ENCODE measurements around the gene MCC. TPM values are rescaled to one million over a fixed set of nuclear protein-coding genes. Genes with fewer than 3 reads are reported as not detected.

The MCC gene
- total and polyA plus RNA-seq, 4 donors = 1.6 to 38.6 (median 11.2) TPM

DNA sequence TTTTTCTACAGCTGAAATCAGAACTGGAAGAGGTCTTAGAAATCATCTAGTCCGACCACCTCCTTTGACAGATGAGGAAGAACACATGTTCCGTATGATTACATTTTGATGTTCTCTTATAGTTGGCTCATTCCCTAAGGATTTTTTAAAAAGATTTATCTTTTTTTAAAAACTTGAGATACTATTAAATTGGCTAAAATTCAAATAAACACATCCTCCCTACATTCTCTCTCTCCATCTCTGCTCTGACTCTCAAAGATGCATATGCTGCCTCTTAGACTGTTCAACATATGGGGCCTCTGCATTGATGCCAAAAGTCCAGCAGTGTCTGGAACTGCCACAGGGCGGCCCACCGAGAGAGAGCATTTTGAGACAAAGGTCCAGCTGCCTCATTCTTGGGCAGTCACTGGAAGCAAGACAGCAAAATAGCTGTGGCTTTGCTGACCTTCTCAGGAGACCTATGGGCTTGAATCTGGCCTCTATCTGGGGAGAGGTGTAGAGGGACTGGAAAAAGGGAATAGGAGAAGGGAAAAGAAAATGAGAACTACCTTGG is 40.7 kb downstream of the MCC start:
- TF ChIP-seq, protein P1, sequence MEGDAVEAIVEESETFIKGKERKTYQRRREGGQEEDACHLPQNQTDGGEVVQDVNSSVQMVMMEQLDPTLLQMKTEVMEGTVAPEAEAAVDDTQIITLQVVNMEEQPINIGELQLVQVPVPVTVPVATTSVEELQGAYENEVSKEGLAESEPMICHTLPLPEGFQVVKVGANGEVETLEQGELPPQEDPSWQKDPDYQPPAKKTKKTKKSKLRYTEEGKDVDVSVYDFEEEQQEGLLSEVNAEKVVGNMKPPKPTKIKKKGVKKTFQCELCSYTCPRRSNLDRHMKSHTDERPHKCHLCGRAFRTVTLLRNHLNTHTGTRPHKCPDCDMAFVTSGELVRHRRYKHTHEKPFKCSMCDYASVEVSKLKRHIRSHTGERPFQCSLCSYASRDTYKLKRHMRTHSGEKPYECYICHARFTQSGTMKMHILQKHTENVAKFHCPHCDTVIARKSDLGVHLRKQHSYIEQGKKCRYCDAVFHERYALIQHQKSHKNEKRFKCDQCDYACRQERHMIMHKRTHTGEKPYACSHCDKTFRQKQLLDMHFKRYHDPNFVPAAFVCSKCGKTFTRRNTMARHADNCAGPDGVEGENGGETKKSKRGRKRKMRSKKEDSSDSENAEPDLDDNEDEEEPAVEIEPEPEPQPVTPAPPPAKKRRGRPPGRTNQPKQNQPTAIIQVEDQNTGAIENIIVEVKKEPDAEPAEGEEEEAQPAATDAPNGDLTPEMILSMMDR (IDR thresholded peaks at IDR 0.05; ENCODE audit: control extremely low read depth, extremely low read depth) = no peak
- peaks cover 0 to 6% (median 0%) of the 10 kb centered on the region in 4 donors for H3K9me3 ChIP-seq (ENCODE audit: control insufficient read depth in 4 of 4, insufficient read depth in 3 of 4, low read length in 3 of 4)
- H3K9ac ChIP-seq (ENCODE audit: insufficient read depth in 1 of 2, low read length in 2 of 2) = no peak overlapping the region
- WGBS, 2 donors = 62 to 68% methylated on average over 4 of the region's 4 CpGs
- H3K4me3 ChIP-seq = no peak overlapping the region
- DNase-seq (peak; percentile 87 to 90 (median 88)), ATAC-seq (ENCODE audit: insufficient read depth, low FRiP score) (no peak)
- H3K36me3 ChIP-seq (ENCODE audit: control insufficient read depth in 4 of 4, insufficient read depth in 4 of 4, low read length in 4 of 4) = no peaks in the 10 kb centered on the region
- H3K27ac ChIP-seq (ENCODE audit: low read depth in 1 of 2, low read length in 1 of 2) = no peak overlapping the region
- H3K27me3 ChIP-seq (ENCODE audit: control insufficient read depth in 3 of 3, insufficient read depth in 3 of 3, low read length in 2 of 3) = peaks cover 0 to 4% (median 0%) of the 10 kb centered on the region in 3 donors
- peaks cover 0 to 22% (median 12%) of the 10 kb centered on the region in 5 donors for H3K4me1 ChIP-seq (ENCODE audit: control insufficient read depth in 5 of 5, insufficient read depth in 5 of 5, low read length in 5 of 5)

DNA sequence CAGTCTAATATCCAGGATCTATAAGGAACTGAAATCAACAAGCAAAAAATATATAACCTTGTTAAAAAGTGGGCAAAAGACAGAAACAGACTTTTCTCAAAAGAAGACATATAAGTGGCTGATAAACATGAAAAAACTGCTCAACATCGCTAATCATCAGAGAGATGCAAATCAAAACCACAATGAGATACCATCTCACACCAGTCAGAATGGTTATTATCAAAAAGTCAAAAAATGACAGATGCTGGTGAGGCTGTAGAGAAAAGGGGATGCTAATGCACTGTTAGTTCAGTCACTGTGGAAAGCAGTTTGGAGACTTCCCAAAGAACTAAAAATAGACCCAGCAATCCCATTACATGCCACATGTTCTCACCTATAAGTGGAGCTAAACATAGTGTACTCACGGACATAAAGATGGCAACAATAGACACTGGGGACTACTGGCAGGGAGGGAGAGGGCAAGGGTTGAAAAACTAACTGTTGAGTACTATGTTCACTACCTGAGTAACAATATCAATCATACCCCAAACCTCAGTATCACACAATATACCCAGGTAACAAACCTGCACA is 41.8 kb downstream of the MCC start:
- WGBS, 2 donors = 71 to 80% methylated on average over 2 of the region's 2 CpGs
- ATAC-seq (ENCODE audit: insufficient read depth, low FRiP score) (no peak), DNase-seq (peak in 1 of 3 donors; percentile 39)
- Histone ChIP-seq H3K27me3 (ENCODE audit: control insufficient read depth in 3 of 3, insufficient read depth in 3 of 3, low read length in 2 of 3) (peaks cover 0 to 4% (median 0%) of the 10 kb centered on the region in 3 donors), H3K9ac (ENCODE audit: insufficient read depth in 1 of 2, low read length in 2 of 2) (no peak overlapping the region), H3K27ac (ENCODE audit: low read depth in 1 of 2, low read length in 1 of 2) (no peak overlapping the region), H3K9me3 (ENCODE audit: control insufficient read depth in 4 of 4, insufficient read depth in 3 of 4, low read length in 3 of 4) (peaks cover 0 to 6% (median 1%) of the 10 kb centered on the region in 4 donors), H3K4me1 (ENCODE audit: control insufficient read depth in 5 of 5, insufficient read depth in 5 of 5, low read length in 5 of 5) (peaks cover 0 to 22% (median 11%) of the 10 kb centered on the region in 5 donors), H3K4me3 (no peak overlapping the region), H3K36me3 (ENCODE audit: control insufficient read depth in 4 of 4, insufficient read depth in 4 of 4, low read length in 4 of 4) (no peaks in the 10 kb centered on the region)
- TF ChIP-seq, protein P1 (IDR thresholded peaks at IDR 0.05; ENCODE audit: control extremely low read depth, extremely low read depth) = no peak

DNA sequence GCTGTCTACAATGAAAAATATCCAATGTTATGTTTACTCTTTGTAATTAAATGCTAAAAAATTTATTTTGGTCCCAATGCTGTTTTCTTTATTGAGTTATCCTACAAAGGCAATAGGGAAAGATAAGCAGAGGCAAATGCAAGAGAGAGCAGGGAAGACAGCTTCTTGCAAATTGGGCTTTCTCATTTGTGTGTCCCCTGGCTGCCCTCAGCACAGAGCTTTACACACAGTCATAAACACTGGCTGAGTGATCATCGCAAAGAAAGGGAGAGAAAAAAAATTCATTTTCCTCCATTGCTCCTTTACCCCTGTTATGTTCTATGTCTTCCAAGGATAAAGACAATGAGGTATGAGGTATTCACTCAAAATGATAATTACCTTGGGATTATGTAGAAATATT is 51.1 kb downstream of the MCC start:
- H3K27ac ChIP-seq (ENCODE audit: low read depth in 1 of 2, low read length in 1 of 2) = no peak overlapping the region
- H3K9ac ChIP-seq (ENCODE audit: insufficient read depth in 1 of 2, low read length in 2 of 2) = no peak overlapping the region
- no peaks in the 10 kb centered on the region for H3K36me3 ChIP-seq (ENCODE audit: control insufficient read depth in 4 of 4, insufficient read depth in 4 of 4, low read length in 4 of 4)
- WGBS, 2 donors = 61 to 94% methylated on average over 1 of the region's 1 CpG
- no peaks in the 10 kb centered on the region for H3K27me3 ChIP-seq (ENCODE audit: control insufficient read depth in 3 of 3, insufficient read depth in 3 of 3, low read length in 2 of 3)
- DNase-seq (peak in 2 of 3 donors; percentile 53 to 77), ATAC-seq (ENCODE audit: insufficient read depth, low FRiP score) (no peak)
- TF ChIP-seq, protein P1 (IDR thresholded peaks at IDR 0.05; ENCODE audit: control extremely low read depth, extremely low read depth) = no peak
- peaks cover 0 to 3% (median 0%) of the 10 kb centered on the region in 4 donors for H3K9me3 ChIP-seq (ENCODE audit: control insufficient read depth in 4 of 4, insufficient read depth in 3 of 4, low read length in 3 of 4)
- H3K4me1 ChIP-seq (ENCODE audit: control insufficient read depth in 5 of 5, insufficient read depth in 5 of 5, low read length in 5 of 5) = peaks cover 0 to 18% (median 3%) of the 10 kb centered on the region in 5 donors
- no peak overlapping the region for H3K4me3 ChIP-seq
